SK-N-SH treated with all-trans-retinoic acid at 6 μM for 48 hours (cell line): ENCODE measurements around the gene IPO5.

Source experiments
- ATAC-seq: fragments of 200-7000 bp; cut with Tn5 transposase; 3 replicates; pipeline ENCODE4 v1.9.1; 2020; ENCODE audit warnings: mild to moderate bottlenecking, moderate library complexity
- BACH2 ChIP-seq: fragments of 250-450 bp; sonication (Bioruptor Pico); IDR thresholded peaks from 2 replicates; pipeline ENCODE4 v1.9.0; 2021; ENCODE audit warnings: mild to moderate bottlenecking, borderline replicate concordance
- CSDC2 ChIP-seq: fragments of 250-450 bp; sonication (Bioruptor Pico); IDR thresholded peaks from 2 replicates; pipeline ENCODE4 v1.5.0; 2020; ENCODE audit warnings: mild to moderate bottlenecking, moderate library complexity
- ESRRG ChIP-seq: fragments of 250-450 bp; sonication (Bioruptor Pico); IDR thresholded peaks from 2 replicates; pipeline ENCODE4 v1.6.1; 2021; ENCODE audit warnings: mild to moderate bottlenecking
- GLIS3 ChIP-seq: fragments of 250-450 bp; sonication (Bioruptor Pico); IDR thresholded peaks from 2 replicates; pipeline ENCODE4 v1.5.0; 2020; ENCODE audit warnings: mild to moderate bottlenecking, moderate library complexity
- OSR1 ChIP-seq: fragments of 250-450 bp; sonication (Bioruptor Pico); IDR thresholded peaks from 2 replicates; pipeline ENCODE4 v1.8.0; 2022; ENCODE audit warnings: moderate library complexity, mild to moderate bottlenecking, inconsistent platforms
- PPARA ChIP-seq: fragments of 250-450 bp; sonication (Bioruptor Pico); IDR thresholded peaks from 2 replicates; pipeline ENCODE4 v1.5.0; 2020; ENCODE audit warnings: mild to moderate bottlenecking, borderline replicate concordance
- RARB ChIP-seq: fragments of 250-450 bp; sonication (Bioruptor Pico); IDR thresholded peaks from 2 replicates; pipeline ENCODE4 v1.8.0; 2021; ENCODE audit warnings: mild to moderate bottlenecking, moderate library complexity
- SNAI2 ChIP-seq: fragments of 250-450 bp; sonication (Bioruptor Pico); IDR thresholded peaks from 2 replicates; pipeline ENCODE4 v1.5.0; 2020; ENCODE audit warnings: mild to moderate bottlenecking, moderate library complexity
- TCF4 ChIP-seq: fragments of 250-450 bp; sonication (Bioruptor Pico); IDR thresholded peaks from 2 replicates; pipeline ENCODE4 v1.8.0; 2021; ENCODE audit warnings: mild to moderate bottlenecking, moderate library complexity, borderline replicate concordance
- TOX ChIP-seq: fragments of 250-450 bp; sonication (Bioruptor Pico); IDR thresholded peaks from 2 replicates; pipeline ENCODE4 v1.8.0; 2021; ENCODE audit warnings: mild to moderate bottlenecking, moderate library complexity, borderline replicate concordance
- ZC3H10 ChIP-seq: fragments of 250-450 bp; sonication (Bioruptor Pico); IDR thresholded peaks from 2 replicates; pipeline ENCODE4 v1.5.1; 2021; ENCODE audit warnings: mild to moderate bottlenecking, moderate library complexity
- ZFP3 ChIP-seq: fragments of 250-450 bp; sonication (Bioruptor Pico); IDR thresholded peaks from 2 replicates; pipeline ENCODE4 v1.5.0; 2020; ENCODE audit warnings: mild to moderate bottlenecking, moderate library complexity
- ZFP30 ChIP-seq: fragments of 450-650 bp; formaldehyde crosslinking; IDR thresholded peaks from 2 replicates; pipeline ENCODE4 v1.5.0; 2022; ENCODE audit warnings: mild to moderate bottlenecking, moderate library complexity
- ZNF565 ChIP-seq: fragments of 450-650 bp; formaldehyde crosslinking; conservative IDR thresholded peaks from 2 replicates; pipeline ENCODE4 v1.5.0; 2020; ENCODE audit warnings: low read depth, mild to moderate bottlenecking, moderate library complexity
- ZNF70 ChIP-seq: fragments of 450-650 bp; formaldehyde crosslinking; IDR thresholded peaks from 2 replicates; pipeline ENCODE4 v1.5.0; 2020; ENCODE audit warnings: mild to moderate bottlenecking, moderate library complexity
- TF ChIP-seq, protein P1 (sequence below): fragments of 250-450 bp; sonication (Bioruptor Pico); IDR thresholded peaks from 2 replicates; pipeline ENCODE4 v1.5.1; 2021; ENCODE audit warnings: mild to moderate bottlenecking, moderate library complexity
- TF ChIP-seq, protein P2 (sequence below): fragments of 250-450 bp; sonication (Bioruptor Pico); IDR thresholded peaks from 2 replicates; pipeline ENCODE4 v1.5.0; 2020; ENCODE audit warnings: mild to moderate bottlenecking, moderate library complexity
- TF ChIP-seq, protein P3 (sequence below): fragments of 250-450 bp; sonication (Bioruptor Pico); IDR thresholded peaks from 2 replicates; pipeline ENCODE4 v1.8.0; 2020; ENCODE audit warnings: mild to moderate bottlenecking, moderate library complexity, borderline replicate concordance
- TF ChIP-seq, protein P4 (sequence below): fragments of 250-450 bp; sonication (Bioruptor Pico); IDR thresholded peaks from 2 replicates; pipeline ENCODE4 v1.5.1; 2020; ENCODE audit warnings: low read depth, mild to moderate bottlenecking, moderate library complexity
- TF ChIP-seq, protein P5 (sequence below): fragments of 250-450 bp; sonication (Bioruptor Pico); IDR thresholded peaks from 2 replicates; pipeline ENCODE4 v1.8.0; 2021; ENCODE audit warnings: low read depth, mild to moderate bottlenecking, moderate library complexity, borderline replicate concordance

Gene IPO5

DNA sequence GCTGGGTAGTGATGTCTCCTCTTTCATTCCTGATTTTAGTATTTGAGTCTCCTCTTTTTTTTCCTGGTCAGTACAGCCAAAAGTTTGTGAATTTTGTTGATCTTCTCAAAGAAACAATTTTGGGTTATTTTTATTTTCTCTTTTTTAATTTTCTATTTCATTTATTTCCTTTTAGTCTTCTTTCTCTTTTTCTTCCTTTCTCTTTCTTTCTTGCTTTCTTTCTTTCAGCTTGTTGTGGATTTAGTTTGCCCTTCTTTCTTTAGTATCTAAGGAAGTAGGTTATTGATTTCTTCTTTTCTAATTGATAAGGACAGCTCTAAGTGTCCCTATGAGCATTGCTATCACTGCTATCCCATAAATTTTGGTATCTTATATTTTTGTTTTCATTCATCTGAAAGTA is 13.8 kb downstream of the IPO5 start:
- ATAC-seq, result no peak
- TF ChIP-seq ZFP3 (CRISPR knock-in tag) (no peak), SNAI2 (no peak), TOX (CRISPR knock-in tag) (no peak), ZNF70 (CRISPR knock-in tag) (no peak)
- TF ChIP-seq, protein P1, sequence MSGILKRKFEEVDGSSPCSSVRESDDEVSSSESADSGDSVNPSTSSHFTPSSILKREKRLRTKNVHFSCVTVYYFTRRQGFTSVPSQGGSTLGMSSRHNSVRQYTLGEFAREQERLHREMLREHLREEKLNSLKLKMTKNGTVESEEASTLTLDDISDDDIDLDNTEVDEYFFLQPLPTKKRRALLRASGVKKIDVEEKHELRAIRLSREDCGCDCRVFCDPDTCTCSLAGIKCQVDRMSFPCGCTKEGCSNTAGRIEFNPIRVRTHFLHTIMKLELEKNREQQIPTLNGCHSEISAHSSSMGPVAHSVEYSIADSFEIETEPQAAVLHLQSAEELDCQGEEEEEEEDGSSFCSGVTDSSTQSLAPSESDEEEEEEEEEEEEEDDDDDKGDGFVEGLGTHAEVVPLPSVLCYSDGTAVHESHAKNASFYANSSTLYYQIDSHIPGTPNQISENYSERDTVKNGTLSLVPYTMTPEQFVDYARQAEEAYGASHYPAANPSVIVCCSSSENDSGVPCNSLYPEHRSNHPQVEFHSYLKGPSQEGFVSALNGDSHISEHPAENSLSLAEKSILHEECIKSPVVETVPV (CRISPR knock-in tag), result no peak
- TF ChIP-seq, protein P2, sequence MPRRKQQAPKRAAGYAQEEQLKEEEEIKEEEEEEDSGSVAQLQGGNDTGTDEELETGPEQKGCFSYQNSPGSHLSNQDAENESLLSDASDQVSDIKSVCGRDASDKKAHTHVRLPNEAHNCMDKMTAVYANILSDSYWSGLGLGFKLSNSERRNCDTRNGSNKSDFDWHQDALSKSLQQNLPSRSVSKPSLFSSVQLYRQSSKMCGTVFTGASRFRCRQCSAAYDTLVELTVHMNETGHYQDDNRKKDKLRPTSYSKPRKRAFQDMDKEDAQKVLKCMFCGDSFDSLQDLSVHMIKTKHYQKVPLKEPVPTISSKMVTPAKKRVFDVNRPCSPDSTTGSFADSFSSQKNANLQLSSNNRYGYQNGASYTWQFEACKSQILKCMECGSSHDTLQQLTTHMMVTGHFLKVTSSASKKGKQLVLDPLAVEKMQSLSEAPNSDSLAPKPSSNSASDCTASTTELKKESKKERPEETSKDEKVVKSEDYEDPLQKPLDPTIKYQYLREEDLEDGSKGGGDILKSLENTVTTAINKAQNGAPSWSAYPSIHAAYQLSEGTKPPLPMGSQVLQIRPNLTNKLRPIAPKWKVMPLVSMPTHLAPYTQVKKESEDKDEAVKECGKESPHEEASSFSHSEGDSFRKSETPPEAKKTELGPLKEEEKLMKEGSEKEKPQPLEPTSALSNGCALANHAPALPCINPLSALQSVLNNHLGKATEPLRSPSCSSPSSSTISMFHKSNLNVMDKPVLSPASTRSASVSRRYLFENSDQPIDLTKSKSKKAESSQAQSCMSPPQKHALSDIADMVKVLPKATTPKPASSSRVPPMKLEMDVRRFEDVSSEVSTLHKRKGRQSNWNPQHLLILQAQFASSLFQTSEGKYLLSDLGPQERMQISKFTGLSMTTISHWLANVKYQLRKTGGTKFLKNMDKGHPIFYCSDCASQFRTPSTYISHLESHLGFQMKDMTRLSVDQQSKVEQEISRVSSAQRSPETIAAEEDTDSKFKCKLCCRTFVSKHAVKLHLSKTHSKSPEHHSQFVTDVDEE, result no peak

DNA sequence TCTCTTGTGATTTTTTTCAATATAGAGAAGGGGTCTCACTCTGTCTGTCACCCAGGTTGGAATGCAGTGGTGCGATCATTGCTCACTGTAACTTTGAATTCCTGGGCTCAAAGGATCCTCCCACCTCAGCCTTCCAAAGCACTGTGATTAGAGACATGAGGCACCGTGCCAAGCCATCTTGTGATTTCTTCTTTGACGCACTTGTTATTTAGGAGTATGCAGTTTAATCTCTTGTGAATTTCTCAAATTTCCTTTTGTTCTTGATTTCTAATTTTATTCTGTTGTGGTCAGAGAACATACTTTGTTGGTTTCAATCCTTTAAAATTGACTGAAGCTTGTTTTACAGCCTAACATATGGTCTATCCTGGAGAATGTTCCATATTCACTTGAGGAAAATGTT is 14.5 kb downstream of the IPO5 start:
- no peak for ATAC-seq

DNA sequence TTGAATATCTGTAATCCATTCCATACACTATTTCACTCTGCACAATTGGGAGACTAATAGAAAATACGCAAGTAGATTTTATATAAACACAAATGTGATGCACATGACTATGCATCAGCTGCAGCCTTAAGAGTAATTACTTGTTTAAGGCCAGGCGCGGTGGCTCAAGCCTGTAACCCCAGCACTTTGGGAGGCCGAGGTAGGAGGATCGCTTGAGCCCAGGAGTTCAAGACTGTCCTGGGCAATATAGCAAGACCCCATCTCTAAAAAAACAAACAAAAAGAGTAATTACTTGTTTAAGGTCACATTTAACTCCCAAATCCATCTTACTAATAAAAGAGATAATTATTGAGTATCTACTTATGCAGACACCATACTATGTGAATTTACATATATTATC is 18.0 kb downstream of the IPO5 start:
- TF ChIP-seq ZFP3 (CRISPR knock-in tag) (no peak), CSDC2 (CRISPR knock-in tag) (no peak), PPARA (CRISPR knock-in tag) (no peak), ZNF70 (CRISPR knock-in tag) (no peak), TOX (CRISPR knock-in tag) (no peak), RARB (CRISPR knock-in tag) (no peak), BACH2 (CRISPR knock-in tag) (no peak), GLIS3 (no peak), ZC3H10 (no peak), SNAI2 (no peak), ESRRG (CRISPR knock-in tag) (no peak), OSR1 (no peak), ZNF565 (CRISPR knock-in tag) (no peak), ZFP30 (CRISPR knock-in tag) (no peak), TCF4 (CRISPR knock-in tag) (no peak)
- TF ChIP-seq, protein P2, result no peak
- TF ChIP-seq, protein P3, sequence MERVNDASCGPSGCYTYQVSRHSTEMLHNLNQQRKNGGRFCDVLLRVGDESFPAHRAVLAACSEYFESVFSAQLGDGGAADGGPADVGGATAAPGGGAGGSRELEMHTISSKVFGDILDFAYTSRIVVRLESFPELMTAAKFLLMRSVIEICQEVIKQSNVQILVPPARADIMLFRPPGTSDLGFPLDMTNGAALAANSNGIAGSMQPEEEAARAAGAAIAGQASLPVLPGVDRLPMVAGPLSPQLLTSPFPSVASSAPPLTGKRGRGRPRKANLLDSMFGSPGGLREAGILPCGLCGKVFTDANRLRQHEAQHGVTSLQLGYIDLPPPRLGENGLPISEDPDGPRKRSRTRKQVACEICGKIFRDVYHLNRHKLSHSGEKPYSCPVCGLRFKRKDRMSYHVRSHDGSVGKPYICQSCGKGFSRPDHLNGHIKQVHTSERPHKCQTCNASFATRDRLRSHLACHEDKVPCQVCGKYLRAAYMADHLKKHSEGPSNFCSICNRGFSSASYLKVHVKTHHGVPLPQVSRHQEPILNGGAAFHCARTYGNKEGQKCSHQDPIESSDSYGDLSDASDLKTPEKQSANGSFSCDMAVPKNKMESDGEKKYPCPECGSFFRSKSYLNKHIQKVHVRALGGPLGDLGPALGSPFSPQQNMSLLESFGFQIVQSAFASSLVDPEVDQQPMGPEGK, result no peak
- TF ChIP-seq, protein P4, sequence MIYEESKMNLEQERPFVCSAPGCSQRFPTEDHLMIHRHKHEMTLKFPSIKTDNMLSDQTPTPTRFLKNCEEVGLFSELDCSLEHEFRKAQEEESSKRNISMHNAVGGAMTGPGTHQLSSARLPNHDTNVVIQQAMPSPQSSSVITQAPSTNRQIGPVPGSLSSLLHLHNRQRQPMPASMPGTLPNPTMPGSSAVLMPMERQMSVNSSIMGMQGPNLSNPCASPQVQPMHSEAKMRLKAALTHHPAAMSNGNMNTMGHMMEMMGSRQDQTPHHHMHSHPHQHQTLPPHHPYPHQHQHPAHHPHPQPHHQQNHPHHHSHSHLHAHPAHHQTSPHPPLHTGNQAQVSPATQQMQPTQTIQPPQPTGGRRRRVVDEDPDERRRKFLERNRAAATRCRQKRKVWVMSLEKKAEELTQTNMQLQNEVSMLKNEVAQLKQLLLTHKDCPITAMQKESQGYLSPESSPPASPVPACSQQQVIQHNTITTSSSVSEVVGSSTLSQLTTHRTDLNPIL (CRISPR knock-in tag), result no peak
- TF ChIP-seq, protein P5, sequence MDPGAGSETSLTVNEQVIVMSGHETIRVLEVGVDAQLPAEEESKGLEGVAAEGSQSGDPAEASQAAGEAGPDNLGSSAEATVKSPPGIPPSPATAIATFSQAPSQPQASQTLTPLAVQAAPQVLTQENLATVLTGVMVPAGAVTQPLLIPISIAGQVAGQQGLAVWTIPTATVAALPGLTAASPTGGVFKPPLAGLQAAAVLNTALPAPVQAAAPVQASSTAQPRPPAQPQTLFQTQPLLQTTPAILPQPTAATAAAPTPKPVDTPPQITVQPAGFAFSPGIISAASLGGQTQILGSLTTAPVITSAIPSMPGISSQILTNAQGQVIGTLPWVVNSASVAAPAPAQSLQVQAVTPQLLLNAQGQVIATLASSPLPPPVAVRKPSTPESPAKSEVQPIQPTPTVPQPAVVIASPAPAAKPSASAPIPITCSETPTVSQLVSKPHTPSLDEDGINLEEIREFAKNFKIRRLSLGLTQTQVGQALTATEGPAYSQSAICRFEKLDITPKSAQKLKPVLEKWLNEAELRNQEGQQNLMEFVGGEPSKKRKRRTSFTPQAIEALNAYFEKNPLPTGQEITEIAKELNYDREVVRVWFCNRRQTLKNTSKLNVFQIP, result no peak
- TF ChIP-seq, all 23 proteins: peak for 0
- ATAC-seq, result no peak

More for the DNA sequence above, 14.5 kb downstream of the IPO5 start:
- TF ChIP-seq TOX (CRISPR knock-in tag), result no peak
